BLaER1 treated with 17β-estradiol and CSF1 and Interleukin-3, amounts not matched to agents 10 nM and 100 nM (cell line): ENCODE measurements around the gene TET2.
"Not testable (repeated sequence)": the region's sequence is repeated elsewhere in the genome, so short reads cannot be mapped to it uniquely, and the experiment has no call there.

Experiments used
- H3K27ac ChIP-seq, 11 experiments: shearing (Covaris generic); formaldehyde crosslinking; 2 replicates each; pipeline ENCODE4 v1.8.1; 2022
- H3K27me3 ChIP-seq, 11 experiments: shearing (Covaris generic); formaldehyde crosslinking; 2 replicates each; pipeline ENCODE4 v1.8.1; 2022
- H3K36me3 ChIP-seq, 11 experiments: shearing (Covaris generic); formaldehyde crosslinking; 2 replicates each; pipeline ENCODE4 v1.8.1; 2022
- H3K4me1 ChIP-seq, 10 experiments: shearing (Covaris generic); formaldehyde crosslinking; 2 replicates each; pipeline ENCODE4 v1.8.1; 2022
- H3K4me2 ChIP-seq, 11 experiments: shearing (Covaris generic); formaldehyde crosslinking; 2 replicates each; pipeline ENCODE4 v1.8.1; 2022
- H3K4me3 ChIP-seq, 10 experiments: shearing (Covaris generic); formaldehyde crosslinking; 2 replicates each; pipeline ENCODE4 v1.8.1; 2022
- H3K9ac ChIP-seq, 11 experiments: shearing (Covaris generic); formaldehyde crosslinking; 2 replicates each; pipeline ENCODE4 v1.8.1; 2022
- H3K9me3 ChIP-seq, 11 experiments: shearing (Covaris generic); formaldehyde crosslinking; replicated peaks in 1 of 11; 2 replicates each; pipeline ENCODE4 v1.8.1; 2022
- H4K20me1 ChIP-seq, 11 experiments: shearing (Covaris generic); formaldehyde crosslinking; 2 replicates each; pipeline ENCODE4 v1.8.1; 2022
- Cebpa-rat ChIP-seq, 11 experiments: shearing (Covaris generic); IDR thresholded peaks; 2 replicates each; pipeline ENCODE4 v1.8.1; 2022

TET2 gene

GRCh38 chr4:105293360-105293759, 146.7 kb downstream of the TET2 start:
- Histone ChIP-seq H4K20me1 (no peaks in the 10 kb centered on the region), H3K9ac (peak overlapping the region in 2 of 11 experiments; percentile 7 to 21; a peak in 1 of 22 replicates), H3K4me3 (no peak overlapping the region), H3K9me3 (peaks cover 6 to 15% (median 12%) of the 10 kb centered on the region in 11 experiments), H3K4me2 (peak overlapping the region in 3 of 11 experiments; percentile 42 to 85 (median 67); a peak in 6 of 22 replicates), H3K4me1 (peaks cover 0 to 28% (median 10%) of the 10 kb centered on the region in 10 experiments; a peak in 14 of 20 replicates), H3K36me3 (no peaks in the 10 kb centered on the region), H3K27me3 (no peaks in the 10 kb centered on the region), H3K27ac (peak overlapping the region in 4 of 11 experiments; percentile 46 to 60 (median 54); a peak in 9 of 22 replicates)
- no peak for TF ChIP-seq Cebpa-rat (IDR thresholded peaks at IDR 0.05)

GRCh38 chr4:105296672-105297071, 150.0 kb downstream of the TET2 start:
- peaks cover 0 to 28% (median 10%) of the 10 kb centered on the region in 10 experiments; a peak in 14 of 20 replicates for H3K4me1 ChIP-seq
- no peak for TF ChIP-seq Cebpa-rat (IDR thresholded peaks at IDR 0.05)

DNA sequence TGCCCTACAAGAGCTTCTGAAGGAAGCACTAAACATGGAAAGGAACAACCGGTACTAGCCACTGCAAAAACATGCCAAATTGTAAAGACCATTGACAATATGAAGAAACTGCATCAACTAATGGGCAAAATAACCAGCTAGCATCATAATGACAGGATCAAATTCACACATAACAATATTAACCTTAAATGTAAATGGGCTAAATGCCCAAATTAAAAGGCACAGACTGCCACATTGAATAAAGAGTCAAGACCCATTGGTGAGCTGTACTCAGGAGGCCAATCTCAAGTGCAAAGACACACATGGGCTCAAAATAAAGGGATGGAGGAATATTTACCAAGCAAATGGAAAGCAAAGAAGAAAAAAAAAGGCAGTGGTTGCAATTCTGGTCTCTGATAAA, 152.4 kb downstream of the TET2 start:
- not testable (repeated sequence) for H3K36me3 ChIP-seq, H4K20me1 ChIP-seq, H3K4me2 ChIP-seq, H3K27ac ChIP-seq, H3K4me3 ChIP-seq, H3K27me3 ChIP-seq, H3K9ac ChIP-seq
- H3K9me3 ChIP-seq = peaks cover 9 to 39% (median 16%) of the 10 kb centered on the region in 11 experiments; a peak in 19 of 22 replicates
- H3K4me1 ChIP-seq = peaks cover 0 to 18% (median 10%) of the 10 kb centered on the region in 10 experiments; a peak in 14 of 20 replicates

More at GRCh38 chr4:105296672-105297071, 150.0 kb downstream of the TET2 start:
- Histone ChIP-seq H3K27ac (no peak overlapping the region), H3K27me3 (no peaks in the 10 kb centered on the region), H4K20me1 (no peaks in the 10 kb centered on the region), H3K9me3 (peaks cover 0 to 16% (median 0%) of the 10 kb centered on the region in 11 experiments; a peak in 7 of 22 replicates), H3K4me2 (peak overlapping the region in 5 of 11 experiments; percentile 5 to 38 (median 32); a peak in 5 of 22 replicates), H3K4me3 (no peak overlapping the region), H3K36me3 (no peaks in the 10 kb centered on the region), H3K9ac (no peak overlapping the region)

GRCh38 chr4:105304085-105304484, 157.4 kb downstream of the TET2 start:
- Histone ChIP-seq H3K9me3 (peaks cover 17 to 46% (median 28%) of the 10 kb centered on the region in 11 experiments; a peak in 20 of 22 replicates), H3K27me3 (no peaks in the 10 kb centered on the region), H3K4me2 (no peak overlapping the region), H3K9ac (no peak overlapping the region), H3K4me3 (no peak overlapping the region), H3K27ac (no peak overlapping the region), H4K20me1 (no peaks in the 10 kb centered on the region), H3K36me3 (no peaks in the 10 kb centered on the region), H3K4me1 (peaks cover 0 to 29% (median 0%) of the 10 kb centered on the region in 10 experiments; a peak in 6 of 20 replicates)
- TF ChIP-seq Cebpa-rat (IDR thresholded peaks at IDR 0.05) = no peak

- peak overlapping the region in 3 of 11 experiments; percentile 5 to 70 (median 62); a peak in 5 of 22 replicates for H3K4me2 ChIP-seq
- no peak overlapping the region for H3K4me3 ChIP-seq
- H3K36me3 ChIP-seq = no peaks in the 10 kb centered on the region
- no peaks in the 10 kb centered on the region for H3K27me3 ChIP-seq
- no peak overlapping the region for H3K9ac ChIP-seq
- H3K9me3 ChIP-seq = peaks cover 17 to 38% (median 27%) of the 10 kb centered on the region in 11 experiments; a peak in 20 of 22 replicates
- TF ChIP-seq Cebpa-rat (IDR thresholded peaks at IDR 0.05) = no peak
- H3K4me1 ChIP-seq = peaks cover 0 to 29% (median 0%) of the 10 kb centered on the region in 10 experiments; a peak in 6 of 20 replicates
- peak overlapping the region in 3 of 11 experiments; percentile 29 to 65 (median 32); a peak in 5 of 22 replicates for H3K27ac ChIP-seq
- H4K20me1 ChIP-seq = no peaks in the 10 kb centered on the region
These were observed 158.6 kb downstream of the TET2 start for GRCh38 chr4:105305019-105305836.

GRCh38 chr4:105306158-105306781, 159.6 kb downstream of the TET2 start:
- no peak overlapping the region for H3K4me3 ChIP-seq
- no peaks in the 10 kb centered on the region for H3K27me3 ChIP-seq
- H3K36me3 ChIP-seq = no peaks in the 10 kb centered on the region
- H3K9me3 ChIP-seq = peaks cover 17 to 43% (median 29%) of the 10 kb centered on the region in 11 experiments; a peak in 20 of 22 replicates
- H3K4me1 ChIP-seq = peaks cover 0 to 29% (median 0%) of the 10 kb centered on the region in 10 experiments; a peak in 6 of 20 replicates
- no peaks in the 10 kb centered on the region for H4K20me1 ChIP-seq
- no peak for TF ChIP-seq Cebpa-rat (IDR thresholded peaks at IDR 0.05)
- H3K4me2 ChIP-seq = peak overlapping the region in 2 of 11 experiments; percentile 62 to 70; a peak in 4 of 22 replicates
- peak overlapping the region in 2 of 11 experiments; percentile 29 to 65; a peak in 4 of 22 replicates for H3K27ac ChIP-seq
- H3K9ac ChIP-seq = no peak overlapping the region; a peak in 1 of 22 replicates

- Histone ChIP-seq H3K4me2 (peak overlapping the region in 2 of 11 experiments; percentile 62 to 70; a peak in 4 of 22 replicates), H4K20me1 (no peaks in the 10 kb centered on the region), H3K4me1 (peaks cover 0 to 29% (median 0%) of the 10 kb centered on the region in 10 experiments; a peak in 6 of 20 replicates), H3K36me3 (no peaks in the 10 kb centered on the region), H3K9me3 (peaks cover 17 to 45% (median 31%) of the 10 kb centered on the region in 11 experiments; a peak in 20 of 22 replicates), H3K27ac (peak overlapping the region in 2 of 11 experiments; percentile 29 to 65; a peak in 2 of 22 replicates), H3K9ac (no peak overlapping the region), H3K4me3 (no peak overlapping the region), H3K27me3 (no peaks in the 10 kb centered on the region)
- TF ChIP-seq Cebpa-rat (IDR thresholded peaks at IDR 0.05) = no peak
These were observed 160.1 kb downstream of the TET2 start for GRCh38 chr4:105306820-105307219.

- H3K4me1 ChIP-seq = no peaks in the 10 kb centered on the region
- TF ChIP-seq Cebpa-rat (IDR thresholded peaks at IDR 0.05) = no peak
- no peak overlapping the region for H3K4me3 ChIP-seq
- H3K4me2 ChIP-seq = no peak overlapping the region
- no peak overlapping the region for H3K27ac ChIP-seq
- no peak overlapping the region for H3K9ac ChIP-seq
- peaks cover 0 to 6% (median 0%) of the 10 kb centered on the region in 11 experiments; a peak in 3 of 22 replicates for H3K9me3 ChIP-seq
- H3K27me3 ChIP-seq = no peaks in the 10 kb centered on the region
- H3K36me3 ChIP-seq = no peaks in the 10 kb centered on the region
- no peaks in the 10 kb centered on the region for H4K20me1 ChIP-seq
These were observed 171.8 kb downstream of the TET2 start for GRCh38 chr4:105318486-105318885.
